CD14-positive monocyte (primary cell): Measurements from ENCODE around the gene BAIAP3. TPM values are rescaled to one million over a fixed set of nuclear protein-coding genes. Genes with fewer than 3 reads are reported as not detected.
A peak's percentile ranks its signal among the peaks of the same experiment; 100 is the strongest.

Experiments
- DNase-seq, 3 donors: peaks; one replicate each; pipeline ENCODE4 v3.0.0-alpha.2; 2011 to 2022
- H2AFZ ChIP-seq: 2 replicates; pipeline ENCODE4 v1.6.0; 2012; ENCODE audit warnings: mild to moderate bottlenecking, low read depth, low read length, inconsistent platforms; ENCODE audit not compliant: insufficient read depth, poor library complexity, severe bottlenecking
- H3K27ac ChIP-seq, 2 donors: 1 replicate in 1 of 2; 2 replicates in 1 of 2; pipeline ENCODE4 v1.5.1; 2012 to 2013; ENCODE audit warnings: low read length in 2 of 2, control low read depth in 1 of 2, inconsistent platforms in 1 of 2, low read depth in 1 of 2, mild to moderate bottlenecking in 1 of 2
- H3K27me3 ChIP-seq, 2 donors: one replicate each; pipeline versions ENCODE4 v1.6.0 to v1.6.1; 2011 to 2013; ENCODE audit warnings: low read length in 2 of 2; ENCODE audit not compliant: control insufficient read depth in 2 of 2, insufficient read depth in 2 of 2
- H3K36me3 ChIP-seq, 2 donors: replicated peaks in 1 of 2; 1 replicate in 1 of 2; 2 replicates in 1 of 2; pipeline versions ENCODE4 v1.5.1 to v1.6.1; 2012 to 2013; ENCODE audit warnings: low read length in 2 of 2, control low read depth in 1 of 2, inconsistent platforms in 1 of 2, mild to moderate bottlenecking in 1 of 2; ENCODE audit not compliant: insufficient read depth in 2 of 2, control insufficient read depth in 1 of 2
- H3K4me1 ChIP-seq, 2 donors: 1 replicate in 1 of 2; 2 replicates in 1 of 2; pipeline versions ENCODE4 v1.5.1 to v1.6.1; 2012 to 2013; ENCODE audit warnings: low read length in 2 of 2, control low read depth in 1 of 2, inconsistent platforms in 1 of 2, mild to moderate bottlenecking in 1 of 2, moderate library complexity in 1 of 2; ENCODE audit not compliant: insufficient read depth in 2 of 2, control insufficient read depth in 1 of 2
- H3K4me2 ChIP-seq: replicated peaks from 2 replicates; pipeline ENCODE3; 2012; ENCODE audit warnings: low read length, moderate library complexity, mild to moderate bottlenecking; ENCODE audit not compliant: poor library complexity, severe bottlenecking; ENCODE audit errors: extremely low read depth
- H3K4me3 ChIP-seq, 3 experiments: fragments of 200-600 bp in 1 of 3; sonication (generic) in 1 of 3; replicated peaks in 1 of 3; 1 replicate in 2 of 3; 2 replicates in 1 of 3; pipeline ENCODE4 v1.5.1; 2011 to 2013; ENCODE audit warnings: low read length in 3 of 3, mild to moderate bottlenecking in 3 of 3, control low read depth in 2 of 3, low read depth in 2 of 3, inconsistent platforms in 1 of 3, moderate library complexity in 1 of 3
- H3K79me2 ChIP-seq: 2 replicates; pipeline ENCODE4 v1.6.0; 2012; ENCODE audit warnings: mild to moderate bottlenecking, control low read depth, inconsistent platforms, low read length, moderate library complexity; ENCODE audit not compliant: insufficient read depth
- H3K9ac ChIP-seq: 2 replicates; pipeline ENCODE4 v1.6.0; 2017; ENCODE audit warnings: low read length, mild to moderate bottlenecking; ENCODE audit not compliant: insufficient read depth, poor library complexity, severe bottlenecking
- H3K9me3 ChIP-seq, 2 donors: replicated peaks in 1 of 2; 1 replicate in 1 of 2; 2 replicates in 1 of 2; pipeline versions ENCODE4 v1.5.1 to v1.6.1; 2012 to 2013; ENCODE audit warnings: low read length in 2 of 2, control low read depth in 1 of 2; ENCODE audit not compliant: control insufficient read depth in 1 of 2, insufficient read depth in 1 of 2
- H4K20me1 ChIP-seq: 2 replicates; pipeline ENCODE4 v1.6.0; 2012; ENCODE audit warnings: mild to moderate bottlenecking, low read length, control low read depth, moderate library complexity; ENCODE audit not compliant: insufficient read depth
- H3K27ac Mint-ChIP-seq, 7 donors: one replicate each; pipeline ENCODE4 v1.8.0; 2020; ENCODE audit warnings: mild to moderate bottlenecking in 7 of 7, mixed read lengths in 7 of 7, moderate library complexity in 6 of 7, inconsistent platforms in 2 of 7
- H3K27me3 Mint-ChIP-seq, 3 donors: one replicate each; pipeline ENCODE4 v1.8.0; 2021 to 2022; ENCODE audit warnings: low read depth in 3 of 3, mild to moderate bottlenecking in 3 of 3, mixed read lengths in 3 of 3, moderate library complexity in 3 of 3, inconsistent platforms in 1 of 3
- H3K36me3 Mint-ChIP-seq, 2 donors: one replicate each; pipeline ENCODE4 v1.8.0; 2020; ENCODE audit warnings: mixed read lengths in 2 of 2, inconsistent platforms in 1 of 2, mild to moderate bottlenecking in 1 of 2
- H3K4me1 Mint-ChIP-seq: one replicate; pipeline ENCODE4 v1.8.0; 2020; ENCODE audit warnings: mild to moderate bottlenecking, mixed read lengths
- H3K4me3 Mint-ChIP-seq, 2 donors: one replicate each; pipeline ENCODE4 v1.8.0; 2020; ENCODE audit warnings: mild to moderate bottlenecking in 2 of 2, mixed read lengths in 2 of 2, moderate library complexity in 1 of 2
- H3K9me3 Mint-ChIP-seq, 7 donors: one replicate each; pipeline ENCODE4 v1.8.0; 2020 to 2022; ENCODE audit warnings: mixed read lengths in 7 of 7, mild to moderate bottlenecking in 6 of 7, moderate library complexity in 6 of 7, inconsistent platforms in 2 of 7
- WGBS: methylation state at CpG from one replicate; pipeline ENCODE4 v1.1.5; 2013; ENCODE audit warnings: missing lambda C conversion rate; ENCODE audit not compliant: insufficient coverage; 5-methylcytosine and 5-hydroxymethylcytosine counted together
- intact Hi-C, 2 donors: fragments of 100-400 bp; cut with micrococcal nuclease; formaldehyde crosslinking; loops; one replicate each; pipeline versions ENCODE4 v1.15.0 to v1.15.1; 2023
- polyA plus RNA-seq, 3 donors: library from polyadenylated mRNA; depleted of rRNA in 1 of 3; unstranded in 2 of 3; stranded (reverse) in 1 of 3; fragments of 300-500 nt in 2 of 3; fragments of >200 nt in 1 of 3; fragmentation: Illumina TruSeq in 2 of 3; gene quantifications; 1 replicate in 2 of 3; 2 replicates in 1 of 3; pipeline ENCODE4 v1.2.3, GENCODE V29; 2012 to 2021
- TF ChIP-seq, protein P1 (sequence below): fragments of 200-600 bp; IDR thresholded peaks from one replicate; pipeline ENCODE4 v1.8.0; 2022; ENCODE audit warnings: antibody characterized with exemption, mild to moderate bottlenecking

Gene BAIAP3
- polyA plus RNA-seq, 3 donors: 1.0 TPM; not detected in 2

DNA sequence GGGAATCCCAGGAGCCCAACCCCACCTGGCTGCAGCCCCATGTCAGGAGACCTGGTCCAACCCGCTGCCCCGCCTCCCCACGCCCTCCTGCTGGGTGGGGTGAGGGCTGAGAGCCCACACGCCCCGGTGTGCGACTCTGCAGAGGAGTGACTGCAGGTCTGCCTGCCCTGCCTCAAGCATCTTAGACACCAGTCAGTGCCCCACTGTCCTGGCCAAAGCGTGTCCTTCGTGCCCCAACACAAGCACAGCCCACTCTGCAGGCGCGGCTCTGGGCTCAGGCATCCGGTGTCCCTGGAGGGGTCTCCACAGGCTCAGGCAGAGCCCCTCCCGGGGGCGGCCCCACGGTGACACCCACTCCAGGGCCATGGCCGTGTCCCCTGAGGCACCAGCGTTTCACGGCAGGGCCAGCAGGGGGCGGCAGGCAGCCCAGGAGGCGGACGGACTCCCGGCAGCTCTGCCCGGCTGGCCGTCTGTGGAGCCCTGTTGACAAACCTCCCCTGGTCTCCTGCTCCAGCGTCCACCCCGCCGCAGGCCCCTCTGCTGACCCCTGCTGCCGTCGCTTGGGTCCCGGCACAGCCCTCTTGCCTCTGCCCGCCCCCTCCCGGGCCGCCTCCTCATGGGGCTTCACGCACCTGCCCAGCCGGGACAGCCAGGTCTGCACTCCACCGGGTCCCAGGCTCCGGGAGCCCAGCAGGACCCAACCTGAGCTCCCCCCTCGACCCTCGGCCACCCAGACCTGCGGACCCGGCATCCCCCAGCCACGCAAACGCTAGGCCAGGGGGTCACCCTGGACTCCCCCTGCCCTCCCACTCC, 32.6 kb upstream of the BAIAP3 start:
- intact Hi-C loops: loop anchor here in 1 of 2 donors (10.0 kb wide), 1 partner anchor 114 kb away; the partner anchor contains the start of gene UNKL
- peaks cover 11 to 14% of the 10 kb centered on the region in 2 donors for H3K4me1 ChIP-seq
- 19% methylated on average over 39 of the region's 42 CpGs for WGBS
- H3K9me3 ChIP-seq: no peaks in the 10 kb centered on the region
- no peak overlapping the region for H3K27ac ChIP-seq
- Mint-ChIP-seq H3K27me3 (peaks cover 10 to 26% (median 20%) of the 10 kb centered on the region in 3 donors), H3K9me3 (peaks cover 0 to 2% (median 0%) of the 10 kb centered on the region in 7 donors), H3K4me1 (peaks cover 23% of the 10 kb centered on the region), H3K4me3 (peak overlapping the region in 1 of 2 donors; percentile 39), H3K27ac (no peak overlapping the region), H3K36me3 (no peaks in the 10 kb centered on the region)
- H3K36me3 ChIP-seq: no peaks in the 10 kb centered on the region
- no peaks in the 10 kb centered on the region for H4K20me1 ChIP-seq
- no peaks in the 10 kb centered on the region for H3K79me2 ChIP-seq
- DNase-seq: peak; percentile 53 to 69 (median 59)
- peaks cover 0 to 11% of the 10 kb centered on the region in 2 donors for H3K27me3 ChIP-seq
- peak overlapping the region in 1 of 3 experiments; percentile 23 for H3K4me3 ChIP-seq
- H3K4me2 ChIP-seq: peak overlapping the region; percentile 57
- H2AFZ ChIP-seq: peak overlapping the region; percentile 74
- TF ChIP-seq, protein P1, sequence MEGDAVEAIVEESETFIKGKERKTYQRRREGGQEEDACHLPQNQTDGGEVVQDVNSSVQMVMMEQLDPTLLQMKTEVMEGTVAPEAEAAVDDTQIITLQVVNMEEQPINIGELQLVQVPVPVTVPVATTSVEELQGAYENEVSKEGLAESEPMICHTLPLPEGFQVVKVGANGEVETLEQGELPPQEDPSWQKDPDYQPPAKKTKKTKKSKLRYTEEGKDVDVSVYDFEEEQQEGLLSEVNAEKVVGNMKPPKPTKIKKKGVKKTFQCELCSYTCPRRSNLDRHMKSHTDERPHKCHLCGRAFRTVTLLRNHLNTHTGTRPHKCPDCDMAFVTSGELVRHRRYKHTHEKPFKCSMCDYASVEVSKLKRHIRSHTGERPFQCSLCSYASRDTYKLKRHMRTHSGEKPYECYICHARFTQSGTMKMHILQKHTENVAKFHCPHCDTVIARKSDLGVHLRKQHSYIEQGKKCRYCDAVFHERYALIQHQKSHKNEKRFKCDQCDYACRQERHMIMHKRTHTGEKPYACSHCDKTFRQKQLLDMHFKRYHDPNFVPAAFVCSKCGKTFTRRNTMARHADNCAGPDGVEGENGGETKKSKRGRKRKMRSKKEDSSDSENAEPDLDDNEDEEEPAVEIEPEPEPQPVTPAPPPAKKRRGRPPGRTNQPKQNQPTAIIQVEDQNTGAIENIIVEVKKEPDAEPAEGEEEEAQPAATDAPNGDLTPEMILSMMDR: peak; percentile 97
- peak overlapping the region; percentile 36 for H3K9ac ChIP-seq

- Mint-ChIP-seq H3K9me3 (peaks cover 0 to 2% (median 0%) of the 10 kb centered on the region in 7 donors), H3K4me3 (peak overlapping the region in 1 of 2 donors; percentile 39), H3K27me3 (peaks cover 10 to 26% (median 20%) of the 10 kb centered on the region in 3 donors), H3K4me1 (peaks cover 23% of the 10 kb centered on the region), H3K27ac (no peak overlapping the region), H3K36me3 (no peaks in the 10 kb centered on the region)
- 87% methylated on average over 9 of the region's 12 CpGs for WGBS
- no peaks in the 10 kb centered on the region for H3K79me2 ChIP-seq
- peak overlapping the region; percentile 74 for H2AFZ ChIP-seq
- H3K9ac ChIP-seq: no peak overlapping the region
- H3K27me3 ChIP-seq: peaks cover 0 to 11% of the 10 kb centered on the region in 2 donors
- no peaks in the 10 kb centered on the region for H3K9me3 ChIP-seq
- no peak overlapping the region for H3K27ac ChIP-seq
- peaks cover 11 to 14% of the 10 kb centered on the region in 2 donors for H3K4me1 ChIP-seq
- H3K4me3 ChIP-seq: no peak overlapping the region
- TF ChIP-seq, protein P1: no peak
- intact Hi-C loops: loop anchor here in 1 of 2 donors (10.0 kb wide), 1 partner anchor 113 kb away; the partner anchor contains the start of gene UNKL
- no peak for DNase-seq
- no peaks in the 10 kb centered on the region for H3K36me3 ChIP-seq
- no peaks in the 10 kb centered on the region for H4K20me1 ChIP-seq
- H3K4me2 ChIP-seq: no peak overlapping the region
Measured at GRCh38 chr16:1301562-1301961, 31.9 kb upstream of the BAIAP3 start.
